GM12878 (cell line): ENCODE measurements around the gene SLC35G6. TPM values are rescaled to one million over a fixed set of nuclear protein-coding genes. Genes with fewer than 3 reads are reported as not detected.

Source experiments
- ATAC-seq: fragments of 200-7000 bp; cut with Tn5 transposase; 3 replicates; pipeline ENCODE4 v1.9.1; 2020; ENCODE audit warnings: mild to moderate bottlenecking, moderate library complexity
- BruUV-seq: library from RNA; stranded (reverse); fragments of 400-500 nt; replicated peaks from 2 replicates; lab custom pipeline; 2021; lab: Mats Ljungman, UMichigan
- CTCF ChIA-PET: fragments of 300-600 bp; sonication (Branson Sonifier 250); formaldehyde crosslinking; extraction: SDS; loops from one replicate; lab custom pipeline; 2021; ENCODE audit warnings: inconsistent platforms; lab: Yijun Ruan, JAX
- POLR2A ChIA-PET: fragments of 350-600 bp; formaldehyde crosslinking; extraction: SDS; loops from one replicate; lab custom pipeline; 2021; ENCODE audit warnings: inconsistent platforms; lab: Charles Lee
- RAD21 ChIA-PET: fragments of 300-600 bp; sonication (Branson Sonifier 250); formaldehyde crosslinking; loops from one replicate; lab custom pipeline; 2023; ENCODE audit warnings: antibody characterized with exemption; ENCODE audit not compliant: unreplicated experiment; lab: Charles Lee
- SMC1A ChIA-PET: fragments of 300-600 bp; sonication (Branson Sonifier 250); formaldehyde crosslinking; loops from one replicate; lab custom pipeline; 2023; ENCODE audit not compliant: unreplicated experiment, uncharacterized antibody; lab: Charles Lee
- DNase-seq: peaks from one replicate; pipeline ENCODE4 v3.0.0-alpha.2; 2011; ENCODE audit warnings: low read depth, low spot score
- FAIRE-seq: peaks from 3 replicates; lab custom pipeline; 2011; peaks lifted over from hg19 to GRCh38; lab: Jason Lieb, UNC
- H2AFZ ChIP-seq: 2 replicates; pipeline ENCODE4 v1.6.0; 2011; ENCODE audit warnings: low read depth, low read length, control low read depth; ENCODE audit not compliant: control insufficient read depth
- H3K27ac ChIP-seq: 2 replicates; pipeline ENCODE4 v1.5.1; 2011; ENCODE audit warnings: control low read depth; ENCODE audit not compliant: control insufficient read depth, insufficient read depth
- H3K27me3 ChIP-seq, 2 experiments: replicated peaks in 1 of 2; 2 replicates each; pipeline versions ENCODE4 v1.6.0 to v1.6.1; 2011; ENCODE audit warnings: low read length in 1 of 2; ENCODE audit not compliant: control insufficient read depth in 2 of 2, insufficient read depth in 2 of 2
- H3K36me3 ChIP-seq, 2 experiments: 2 replicates each; pipeline ENCODE4 v1.5.1; 2011; ENCODE audit warnings: low read length in 1 of 2; ENCODE audit not compliant: control insufficient read depth in 2 of 2, insufficient read depth in 2 of 2
- H3K4me1 ChIP-seq: 2 replicates; pipeline ENCODE4 v1.6.1; 2011; ENCODE audit warnings: mild to moderate bottlenecking, low read length, moderate library complexity, mixed read lengths; ENCODE audit not compliant: control insufficient read depth, insufficient read depth
- H3K4me2 ChIP-seq: 2 replicates; pipeline ENCODE4 v1.6.0; 2011; ENCODE audit warnings: control low read depth; ENCODE audit not compliant: control insufficient read depth, insufficient read depth
- H3K4me3 ChIP-seq: fragments of 200-600 bp; sonication (generic); 2 replicates; pipeline ENCODE4 v1.5.1; 2016
- H3K79me2 ChIP-seq: 2 replicates; pipeline ENCODE4 v1.6.0; 2011; ENCODE audit warnings: low read length; ENCODE audit not compliant: control insufficient read depth, insufficient read depth
- H3K9ac ChIP-seq: 2 replicates; pipeline ENCODE4 v1.8.0; 2011; ENCODE audit warnings: low read length, control low read depth, mixed read lengths; ENCODE audit not compliant: control insufficient read depth, insufficient read depth
- H3K9me3 ChIP-seq: replicated peaks from 3 replicates; pipeline ENCODE4 v1.5.1; 2011; ENCODE audit warnings: mild to moderate bottlenecking, low read length; ENCODE audit not compliant: control insufficient read depth, insufficient read depth
- H4K20me1 ChIP-seq: 2 replicates; pipeline ENCODE4 v1.6.0; 2011; ENCODE audit not compliant: control insufficient read depth, insufficient read depth
- POLR2A ChIP-seq: IDR thresholded peaks from 2 replicates; pipeline ENCODE4 v1.6.1; 2011; ENCODE audit warnings: low read depth, mild to moderate bottlenecking, low read length
- POLR2AphosphoS5 ChIP-seq: IDR thresholded peaks from 2 replicates; pipeline ENCODE4 v1.6.1; 2011; ENCODE audit warnings: mild to moderate bottlenecking, low read length, inconsistent platforms
- STAT3 ChIP-seq: IDR thresholded peaks from 2 replicates; pipeline ENCODE4 v1.6.1; 2011; ENCODE audit warnings: low read depth, low read length, improper control_type of control experiment
- WGBS: methylation state at CpG from one replicate; pipeline ENCODE4 v1.1.6; 2016; ENCODE audit warnings: low lambda C conversion rate; ENCODE audit not compliant: insufficient replicate concordance, insufficient coverage; ENCODE audit errors: missing lambda C conversion rate; 5-methylcytosine and 5-hydroxymethylcytosine counted together
- in situ Hi-C: fragments of 300-500 bp; cut with MboI; formaldehyde crosslinking; loops from 9 replicates; pipeline ENCODE4 v1.14.3; 2018; ENCODE audit warnings: mixed read lengths
- intact Hi-C: fragments of 100-400 bp; cut with micrococcal nuclease; formaldehyde crosslinking; loops from one replicate; pipeline ENCODE4 v1.14.2; 2022; ENCODE audit not compliant: unreplicated experiment
- polyA plus RNA-seq, 11 experiments: library from polyadenylated mRNA; depleted of rRNA in 4 of 11; unstranded in 6 of 11; stranded (reverse) in 5 of 11; fragments of >200 nt; fragmentation: Nextera tagmentation in 4 of 11; fragmentation: Illumina TruSeq in 1 of 11; extraction: Ambion mirVana in 4 of 11; extraction: Trizol in 1 of 11; gene quantifications; 1 replicate in 1 of 11; 2 replicates in 10 of 11; pipeline versions ENCODE4 v1.2.1 to v1.2.3, GENCODE V29; 2011 to 2016; ENCODE audit warnings: inconsistent platforms in 2 of 11, missing spikeins in 2 of 11, low read depth in 1 of 11
- total RNA-seq, 4 experiments: library from RNA; depleted of rRNA in 3 of 4; stranded (reverse); fragments of >200 nt in 3 of 4; fragmentation: Illumina TruSeq in 1 of 4; extraction: Trizol in 1 of 4; gene quantifications; 2 replicates each; pipeline versions ENCODE4 v1.2.1 to v1.2.3, GENCODE V29; 2013 to 2021

Gene SLC35G6
- total and polyA plus RNA-seq, 10 of the 15 experiments (the other 5 are each of a cell fraction or from before 2014, with no cell fraction given): 0.20 TPM; not detected in 9

DNA sequence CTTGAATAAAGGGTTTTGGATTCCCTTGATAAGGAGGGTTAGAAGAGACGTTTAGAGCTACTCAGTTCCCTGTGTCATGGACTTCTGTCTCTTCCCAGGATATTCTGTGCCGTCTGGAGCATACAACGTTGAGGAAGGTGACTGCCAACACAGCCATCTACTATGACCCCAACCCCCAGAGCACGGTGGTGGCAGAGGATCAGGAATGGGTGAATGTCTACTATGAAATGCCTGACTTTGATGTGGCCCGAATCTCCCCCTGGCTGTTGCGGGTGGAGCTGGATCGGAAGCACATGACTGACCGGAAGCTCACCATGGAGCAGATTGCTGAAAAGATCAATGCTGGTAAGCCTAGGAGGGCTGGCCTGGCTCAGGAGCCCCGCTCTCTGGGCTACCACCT lies 27.6 kb downstream of the SLC35G6 start:
- H3K4me2 ChIP-seq: no peak overlapping the region
- no peaks in the 10 kb centered on the region for H3K4me1 ChIP-seq
- peak; percentile 30; the same call in 1 of the 2 replicates for TF ChIP-seq POLR2A
- no peak for TF ChIP-seq STAT3
- TF ChIP-seq, all 136 proteins: peak for 1
- ChIA-PET RAD21 (no interaction called here), SMC1A (interaction anchor here (1.1 to 1.2 kb wide), 3 partner anchors 22 to 51 kb away, joined by 3 to 4 read pairs (median 3); no protein-coding TSS in a partner anchor), POLR2A (no interaction called here), CTCF (interaction anchor here (0.6 to 1.8 kb wide), 7 partner anchors 11 to 271 kb away, joined by 3 to 4 read pairs (median 3); no protein-coding TSS in a partner anchor)
- Histone ChIP-seq H3K79me2 (no peaks in the 10 kb centered on the region), H3K36me3 (peaks cover 34 to 40% of the 10 kb centered on the region in 2 experiments; a peak in 3 of 4 replicates), H2AFZ (no peak overlapping the region), H3K27ac (no peak overlapping the region), H3K9me3 (no peaks in the 10 kb centered on the region), H3K4me3 (no peak overlapping the region), H3K27me3 (no peaks in the 10 kb centered on the region), H3K9ac (no peak overlapping the region), H4K20me1 (no peaks in the 10 kb centered on the region)
- 92% methylated on average over 8 of the region's 9 CpGs for WGBS
- intact Hi-C loops: no loop called here
- in situ Hi-C loops: no loop called here
- ATAC-seq: no peak
- no peak for FAIRE-seq
- DNase-seq: no peak
- no TSS peak for BruUV-seq

- Histone ChIP-seq H3K9me3 (no peaks in the 10 kb centered on the region), H3K4me1 (no peaks in the 10 kb centered on the region), H3K9ac (no peak overlapping the region), H3K27ac (no peak overlapping the region), H4K20me1 (no peaks in the 10 kb centered on the region), H3K27me3 (no peaks in the 10 kb centered on the region), H2AFZ (no peak overlapping the region), H3K4me2 (no peak overlapping the region), H3K79me2 (no peaks in the 10 kb centered on the region), H3K36me3 (peaks cover 29 to 42% of the 10 kb centered on the region in 2 experiments; a peak in 3 of 4 replicates), H3K4me3 (no peak overlapping the region)
- ChIA-PET POLR2A (no interaction called here), SMC1A (interaction anchor here (1.1 to 1.2 kb wide), 3 partner anchors 20 to 50 kb away, joined by 3 to 4 read pairs (median 3); no protein-coding TSS in a partner anchor), RAD21 (interaction anchor here (0.6 kb wide), 1 partner anchor 142 kb away, joined by 3 read pairs; no protein-coding TSS in a partner anchor), CTCF (interaction anchor here (0.8 to 1.8 kb wide), 2 partner anchors 19 to 50 kb away, joined by 3 to 4 read pairs; no protein-coding TSS in a partner anchor)
- FAIRE-seq (no peak), DNase-seq (no peak), ATAC-seq (no peak)
- in situ Hi-C loops (no loop called here), intact Hi-C loops (no loop called here)
- TF ChIP-seq POLR2AphosphoS5 (peak; percentile 31; the same call in 1 of the 2 replicates), POLR2A (no peak)
- 96% methylated on average over 5 of the region's 5 CpGs for WGBS
- no TSS peak for BruUV-seq
Measured at GRCh38 chr17:7509937-7510336, 28.7 kb downstream of the SLC35G6 start.
